Panc1 (cell line): ENCODE results near the gene DOP1A.

ENCODE experiments used
- CTCF ChIP-seq: fragments of 450-650 bp; IDR thresholded peaks from 2 replicates; pipeline ENCODE4 v1.5.1; 2017; ENCODE audit warnings: mild to moderate bottlenecking
- POLR2AphosphoS5 ChIP-seq: IDR thresholded peaks from 2 replicates; pipeline ENCODE4 v1.6.1; 2012; ENCODE audit warnings: mild to moderate bottlenecking, low read depth, low read length, moderate library complexity
- SIN3A ChIP-seq: IDR thresholded peaks from 2 replicates; pipeline ENCODE4 v1.6.1; 2012; ENCODE audit warnings: low read depth, mild to moderate bottlenecking, low read length, moderate library complexity, borderline replicate concordance; ENCODE audit not compliant: insufficient read depth
- TF ChIP-seq, protein P1 (sequence below), 2 experiments: IDR thresholded peaks; 2 replicates each; pipeline ENCODE4 v1.6.1; 2011 to 2012; ENCODE audit warnings: low read depth in 2 of 2, control low read depth in 1 of 2, low read length in 1 of 2, mild to moderate bottlenecking in 1 of 2, moderate library complexity in 1 of 2; ENCODE audit not compliant: insufficient read depth in 1 of 2

DNA sequence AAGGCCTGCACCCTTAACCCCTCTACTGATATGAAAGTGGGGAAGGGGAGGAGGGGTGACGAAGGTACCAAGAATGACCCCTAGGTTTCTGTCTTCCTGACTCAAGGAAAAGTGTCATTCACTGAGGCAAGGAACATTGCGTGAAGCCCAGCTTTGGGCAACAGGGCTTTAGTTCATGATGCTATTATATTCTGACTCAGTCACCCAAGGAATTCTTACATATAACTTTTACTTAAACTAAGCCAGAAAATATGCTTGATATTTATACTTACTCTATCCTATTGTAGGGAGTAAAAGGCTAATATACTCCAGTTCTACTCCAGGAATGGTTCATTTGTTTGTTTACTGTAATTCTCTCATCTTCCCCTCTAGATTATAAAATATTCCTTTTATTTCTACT is 60.5 kb downstream of the DOP1A start:
- TF ChIP-seq POLR2AphosphoS5 (no peak), CTCF (no peak), SIN3A (no peak)
- TF ChIP-seq, protein P1, sequence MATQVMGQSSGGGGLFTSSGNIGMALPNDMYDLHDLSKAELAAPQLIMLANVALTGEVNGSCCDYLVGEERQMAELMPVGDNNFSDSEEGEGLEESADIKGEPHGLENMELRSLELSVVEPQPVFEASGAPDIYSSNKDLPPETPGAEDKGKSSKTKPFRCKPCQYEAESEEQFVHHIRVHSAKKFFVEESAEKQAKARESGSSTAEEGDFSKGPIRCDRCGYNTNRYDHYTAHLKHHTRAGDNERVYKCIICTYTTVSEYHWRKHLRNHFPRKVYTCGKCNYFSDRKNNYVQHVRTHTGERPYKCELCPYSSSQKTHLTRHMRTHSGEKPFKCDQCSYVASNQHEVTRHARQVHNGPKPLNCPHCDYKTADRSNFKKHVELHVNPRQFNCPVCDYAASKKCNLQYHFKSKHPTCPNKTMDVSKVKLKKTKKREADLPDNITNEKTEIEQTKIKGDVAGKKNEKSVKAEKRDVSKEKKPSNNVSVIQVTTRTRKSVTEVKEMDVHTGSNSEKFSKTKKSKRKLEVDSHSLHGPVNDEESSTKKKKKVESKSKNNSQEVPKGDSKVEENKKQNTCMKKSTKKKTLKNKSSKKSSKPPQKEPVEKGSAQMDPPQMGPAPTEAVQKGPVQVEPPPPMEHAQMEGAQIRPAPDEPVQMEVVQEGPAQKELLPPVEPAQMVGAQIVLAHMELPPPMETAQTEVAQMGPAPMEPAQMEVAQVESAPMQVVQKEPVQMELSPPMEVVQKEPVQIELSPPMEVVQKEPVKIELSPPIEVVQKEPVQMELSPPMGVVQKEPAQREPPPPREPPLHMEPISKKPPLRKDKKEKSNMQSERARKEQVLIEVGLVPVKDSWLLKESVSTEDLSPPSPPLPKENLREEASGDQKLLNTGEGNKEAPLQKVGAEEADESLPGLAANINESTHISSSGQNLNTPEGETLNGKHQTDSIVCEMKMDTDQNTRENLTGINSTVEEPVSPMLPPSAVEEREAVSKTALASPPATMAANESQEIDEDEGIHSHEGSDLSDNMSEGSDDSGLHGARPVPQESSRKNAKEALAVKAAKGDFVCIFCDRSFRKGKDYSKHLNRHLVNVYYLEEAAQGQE (IDR thresholded peaks at IDR 0.05; ENCODE audit: insufficient read depth in 1 of 2, low read depth in 2 of 2, low read length in 1 of 2): no peak
